ENCODE results near the gene MVB12A. TPM values are rescaled to one million over a fixed set of nuclear protein-coding genes. Genes with fewer than 3 reads are reported as not detected.

The MVB12A gene
- total and polyA plus RNA-seq, 8 donors, result 41.7 to 59.5 (median 47.1) TPM

DNA sequence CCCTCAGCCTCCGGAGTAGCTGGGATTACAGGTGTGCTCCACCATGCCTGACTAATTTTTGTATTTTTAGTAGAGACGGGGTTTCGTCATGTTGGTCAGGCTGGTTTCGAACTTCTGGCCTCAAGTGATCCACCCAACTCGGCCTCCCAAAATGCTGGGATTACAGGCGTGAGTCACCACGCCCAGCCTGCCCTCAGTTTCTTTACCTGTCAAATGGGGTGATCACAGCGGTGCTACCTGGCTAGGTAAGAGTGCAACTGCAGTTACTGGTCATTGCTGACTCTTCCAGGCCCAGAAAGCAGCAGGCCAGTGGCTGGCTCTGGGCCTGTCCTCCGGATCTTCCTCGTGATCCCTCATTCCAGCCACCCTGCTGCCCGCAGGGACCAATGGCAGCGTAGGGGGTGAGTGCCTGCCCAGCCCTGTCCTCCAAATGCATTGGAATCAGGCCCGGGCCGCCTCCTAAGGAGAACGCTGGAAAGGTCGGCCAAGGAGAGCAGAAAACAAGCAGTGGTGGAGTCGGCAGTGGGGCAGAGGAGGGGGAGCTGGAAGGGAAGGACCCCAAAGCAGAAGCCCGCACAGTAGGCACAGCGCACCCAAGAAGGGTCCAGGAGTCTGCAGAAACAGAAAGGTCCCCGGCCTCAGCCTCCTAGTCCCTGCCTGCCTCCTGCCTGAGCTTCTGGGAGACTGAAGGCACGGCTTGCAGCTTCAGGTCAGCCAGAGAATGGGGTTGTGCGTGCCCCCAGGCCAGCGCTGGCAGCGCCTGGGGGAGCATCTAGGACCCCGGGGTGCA is 48.6 kb downstream of the MVB12A start:
- Histone ChIP-seq H3K4me1 (peaks cover 8 to 54% of the 10 kb centered on the region in 2 donors), H3K27ac (peak overlapping the region; percentile 78 to 82), H3K4me3 (peak overlapping the region; percentile 73 to 81), H3K36me3 (no peaks in the 10 kb centered on the region), H3K27me3 (peaks cover 0 to 4% of the 10 kb centered on the region in 2 donors), H3K9me3 (no peaks in the 10 kb centered on the region)
- ATAC-seq, result peak; percentile 14
- TF ChIP-seq, protein P1, sequence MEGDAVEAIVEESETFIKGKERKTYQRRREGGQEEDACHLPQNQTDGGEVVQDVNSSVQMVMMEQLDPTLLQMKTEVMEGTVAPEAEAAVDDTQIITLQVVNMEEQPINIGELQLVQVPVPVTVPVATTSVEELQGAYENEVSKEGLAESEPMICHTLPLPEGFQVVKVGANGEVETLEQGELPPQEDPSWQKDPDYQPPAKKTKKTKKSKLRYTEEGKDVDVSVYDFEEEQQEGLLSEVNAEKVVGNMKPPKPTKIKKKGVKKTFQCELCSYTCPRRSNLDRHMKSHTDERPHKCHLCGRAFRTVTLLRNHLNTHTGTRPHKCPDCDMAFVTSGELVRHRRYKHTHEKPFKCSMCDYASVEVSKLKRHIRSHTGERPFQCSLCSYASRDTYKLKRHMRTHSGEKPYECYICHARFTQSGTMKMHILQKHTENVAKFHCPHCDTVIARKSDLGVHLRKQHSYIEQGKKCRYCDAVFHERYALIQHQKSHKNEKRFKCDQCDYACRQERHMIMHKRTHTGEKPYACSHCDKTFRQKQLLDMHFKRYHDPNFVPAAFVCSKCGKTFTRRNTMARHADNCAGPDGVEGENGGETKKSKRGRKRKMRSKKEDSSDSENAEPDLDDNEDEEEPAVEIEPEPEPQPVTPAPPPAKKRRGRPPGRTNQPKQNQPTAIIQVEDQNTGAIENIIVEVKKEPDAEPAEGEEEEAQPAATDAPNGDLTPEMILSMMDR (IDR thresholded peaks at IDR 0.05), result no peak
- DNase-seq, result peak in 2 of 4 donors; percentile 77 to 84
- intact Hi-C loops (cut with DNase I), result no loop called here

DNA sequence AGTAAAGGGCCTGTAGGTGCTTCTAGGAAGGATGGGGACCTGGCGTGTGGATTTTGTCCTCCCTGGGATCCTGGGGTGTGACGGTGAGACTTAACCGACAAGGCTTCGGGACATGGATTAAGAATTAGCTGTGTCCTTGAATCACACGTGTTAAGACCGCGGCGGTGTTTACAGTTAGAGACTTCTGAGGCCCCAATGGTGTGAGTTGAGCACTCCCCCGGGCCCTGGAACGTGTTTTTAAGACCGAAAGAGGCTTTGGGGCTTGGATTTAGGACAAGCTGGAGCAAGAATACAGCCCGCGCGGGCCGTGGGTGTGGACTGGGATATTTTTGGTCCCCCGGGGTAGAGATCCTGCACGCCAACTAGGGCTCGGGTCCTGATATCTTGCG is 49.2 kb downstream of the MVB12A start:
- Histone ChIP-seq H3K4me3 (peak overlapping the region; percentile 73 to 81), H3K36me3 (no peaks in the 10 kb centered on the region), H3K9me3 (no peaks in the 10 kb centered on the region), H3K27me3 (peaks cover 0 to 4% of the 10 kb centered on the region in 2 donors), H3K4me1 (peaks cover 8 to 56% of the 10 kb centered on the region in 2 donors), H3K27ac (peak overlapping the region; percentile 78 to 82)
- ATAC-seq, result peak; percentile 0
- intact Hi-C loops (cut with DNase I), result no loop called here
- DNase-seq, result no peak
- TF ChIP-seq, protein P1 (IDR thresholded peaks at IDR 0.05), result no peak

DNA sequence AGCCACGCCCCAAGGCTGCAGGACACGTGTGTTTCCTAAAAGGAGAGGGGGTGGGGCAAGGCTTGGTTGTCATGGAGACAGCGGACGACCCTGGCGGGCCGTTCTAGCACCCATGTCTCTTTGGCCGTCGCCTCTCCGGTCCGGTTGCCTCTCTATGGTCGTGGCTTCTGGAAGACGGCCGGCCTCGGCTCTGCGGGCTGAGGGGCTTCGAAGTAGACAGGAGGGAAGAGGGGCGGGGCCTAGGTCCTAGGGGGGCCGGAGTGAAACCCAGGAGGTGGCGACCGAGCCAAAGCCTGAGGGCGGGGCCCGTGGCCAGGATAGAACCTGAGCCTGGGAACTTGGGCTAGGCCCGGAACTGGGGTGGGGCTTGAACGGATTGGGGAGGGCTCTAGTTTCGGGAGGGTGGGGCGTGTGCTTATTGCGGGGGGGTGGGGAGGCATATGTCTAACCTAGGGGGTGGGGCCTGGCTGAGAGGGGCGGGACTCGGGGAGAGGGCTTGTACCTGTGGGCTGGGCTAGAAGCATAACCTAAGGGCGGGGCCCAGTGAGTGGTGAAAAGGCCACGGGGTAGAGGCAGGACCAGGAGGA is 49.7 kb downstream of the MVB12A start:
- peak; percentile 92 to 97 (median 96) for DNase-seq
- TF ChIP-seq, protein P1 (IDR thresholded peaks at IDR 0.05), result no peak
- H3K36me3 ChIP-seq, result no peaks in the 10 kb centered on the region
- peaks cover 8 to 56% of the 10 kb centered on the region in 2 donors for H3K4me1 ChIP-seq
- peak overlapping the region; percentile 78 to 82 for H3K27ac ChIP-seq
- peak; percentile 83 for ATAC-seq
- peak overlapping the region; percentile 73 to 81 for H3K4me3 ChIP-seq
- no peaks in the 10 kb centered on the region for H3K9me3 ChIP-seq
- peaks cover 0 to 4% of the 10 kb centered on the region in 2 donors for H3K27me3 ChIP-seq
- intact Hi-C loops (cut with DNase I), result no loop called here

DNA sequence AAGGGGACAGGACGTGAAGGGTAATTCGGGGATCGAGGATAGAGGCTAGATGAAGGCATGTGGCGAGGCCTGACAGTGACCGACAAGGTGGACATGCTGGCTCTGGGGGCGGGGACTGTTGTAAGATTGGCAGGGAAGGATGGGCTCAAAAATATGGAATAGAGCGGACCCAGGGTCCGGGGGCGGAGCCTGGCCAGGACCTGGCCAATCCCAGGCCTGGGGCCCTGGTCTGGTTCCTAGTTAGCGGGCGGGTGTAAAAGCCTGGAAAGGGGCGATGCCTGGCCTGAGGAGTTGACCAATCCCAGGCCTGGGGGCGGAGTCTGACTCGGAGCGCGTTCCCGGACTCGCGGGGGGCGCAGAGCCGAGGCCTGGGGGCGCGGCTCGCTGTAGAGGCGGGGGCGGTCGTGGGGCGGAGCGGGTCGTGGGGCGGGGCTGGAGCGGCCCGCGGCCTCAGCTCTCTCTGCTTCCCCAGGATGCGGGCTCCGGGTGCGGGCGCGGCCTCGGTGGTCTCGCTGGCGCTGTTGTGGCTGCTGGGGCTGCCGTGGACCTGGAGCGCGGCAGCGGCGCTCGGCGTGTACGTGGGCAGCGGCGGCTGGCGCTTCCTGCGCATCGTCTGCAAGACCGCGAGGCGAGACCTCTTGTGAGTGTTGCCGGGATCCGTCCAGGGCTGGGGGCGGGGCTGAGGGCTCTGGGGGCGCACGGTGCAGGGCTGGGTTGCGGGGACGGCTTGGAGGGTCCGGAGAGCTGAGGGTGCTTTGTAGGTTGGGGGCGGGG is 50.4 kb downstream of the MVB12A start, which contains the start of gene SLC27A1:
Gene SLC27A1 (plus strand): TSS at position 457 of the 774 bp plus-strand sequence. CDS start 17 bp downstream, at position 474.
- no peaks in the 10 kb centered on the region for H3K36me3 ChIP-seq
- H3K4me1 ChIP-seq, result peaks cover 11 to 59% of the 10 kb centered on the region in 2 donors
- TF ChIP-seq, protein P1 (IDR thresholded peaks at IDR 0.05), result no peak

More for the DNA sequence above, 50.4 kb downstream of the MVB12A start, which contains the start of gene SLC27A1:
- peaks cover 0 to 4% of the 10 kb centered on the region in 2 donors for H3K27me3 ChIP-seq
- H3K4me3 ChIP-seq, result peak within 1 kb of the TSS; percentile 73 to 81
- H3K27ac ChIP-seq, result peak within 1 kb of the TSS; percentile 78 to 82
- intact Hi-C loops (cut with DNase I), result no loop called here
- ATAC-seq, result peak; percentile 89
- peak; percentile 97 to 100 (median 99) for DNase-seq
- no peaks in the 10 kb centered on the region for H3K9me3 ChIP-seq

All from left lung (tissue), 10 donors.